AG09319 (cell line): Measurements from ENCODE around the gene ANKRD55.
"Not testable (repeated sequence)": the region's sequence is repeated elsewhere in the genome, so short reads cannot be mapped to it uniquely, and the experiment has no call there.

ENCODE experiments used
- DNase-seq: peaks from one replicate; pipeline ENCODE4 v3.0.0-alpha.2; 2010; ENCODE audit warnings: low read depth; ENCODE audit errors: extremely low read depth
- CTCF ChIP-seq: IDR thresholded peaks from 2 replicates; pipeline ENCODE4 v1.5.1; 2011; ENCODE audit warnings: low read depth, mild to moderate bottlenecking, inconsistent platforms, low read length, moderate library complexity

The ANKRD55 gene

GRCh38 chr5:56232538-56232937, 592 bp downstream of the ANKRD55 start:
- DNase-seq: no peak
- TF ChIP-seq CTCF: no peak

DNA sequence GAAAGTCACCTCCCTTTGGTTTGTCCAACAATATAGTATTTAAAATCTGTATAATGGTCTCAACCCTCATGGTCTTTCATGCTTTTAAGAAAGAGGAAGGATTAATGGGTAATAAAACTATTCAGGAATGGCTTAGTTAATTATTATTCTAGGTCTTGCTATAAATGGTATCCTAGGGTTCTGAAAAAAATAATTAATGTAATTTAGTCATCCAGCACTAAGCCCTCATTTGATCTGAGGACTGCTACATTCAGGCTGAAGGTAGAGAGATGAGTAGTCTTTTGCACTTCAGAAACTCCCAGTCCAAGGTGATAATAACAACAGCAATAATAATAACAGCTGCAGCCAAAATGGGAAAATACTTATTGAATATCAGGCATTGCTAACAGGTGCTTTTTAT, 2.6 kb downstream of the ANKRD55 start:
- TF ChIP-seq CTCF: no peak
- DNase-seq: no peak

- TF ChIP-seq CTCF: no peak
- DNase-seq: no peak
Observed at GRCh38 chr5:56229111-56229510, 4.0 kb downstream of the ANKRD55 start.

DNA sequence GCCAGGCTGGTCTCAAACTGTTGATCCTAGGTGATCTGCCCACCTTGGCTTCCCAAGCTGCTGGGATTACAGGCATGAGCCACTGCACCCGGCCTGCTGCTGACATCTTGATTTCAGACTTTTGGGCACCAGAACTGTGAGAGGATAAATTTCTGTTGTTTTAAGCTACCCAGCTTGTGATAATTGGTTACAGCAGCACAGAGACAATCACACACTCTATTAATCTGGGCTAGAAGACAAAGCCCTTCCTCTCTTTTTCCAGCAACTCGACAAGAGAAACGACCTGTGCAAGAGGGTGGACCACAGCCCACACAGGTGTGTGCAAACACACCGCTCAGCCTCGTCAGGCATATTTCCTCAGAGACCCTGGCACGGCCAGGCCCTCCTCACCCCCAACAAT, 4.5 kb downstream of the ANKRD55 start:
- no peak for DNase-seq
- TF ChIP-seq CTCF: no peak

- TF ChIP-seq CTCF: no peak
- DNase-seq: no peak
Observed at GRCh38 chr5:56227691-56228090, 5.4 kb downstream of the ANKRD55 start.

- not testable (repeated sequence) for DNase-seq
Observed at GRCh38 chr5:56223298-56223697, 9.8 kb downstream of the ANKRD55 start.

GRCh38 chr5:56221601-56222000, 11.5 kb downstream of the ANKRD55 start:
- DNase-seq: not testable (repeated sequence)

DNA sequence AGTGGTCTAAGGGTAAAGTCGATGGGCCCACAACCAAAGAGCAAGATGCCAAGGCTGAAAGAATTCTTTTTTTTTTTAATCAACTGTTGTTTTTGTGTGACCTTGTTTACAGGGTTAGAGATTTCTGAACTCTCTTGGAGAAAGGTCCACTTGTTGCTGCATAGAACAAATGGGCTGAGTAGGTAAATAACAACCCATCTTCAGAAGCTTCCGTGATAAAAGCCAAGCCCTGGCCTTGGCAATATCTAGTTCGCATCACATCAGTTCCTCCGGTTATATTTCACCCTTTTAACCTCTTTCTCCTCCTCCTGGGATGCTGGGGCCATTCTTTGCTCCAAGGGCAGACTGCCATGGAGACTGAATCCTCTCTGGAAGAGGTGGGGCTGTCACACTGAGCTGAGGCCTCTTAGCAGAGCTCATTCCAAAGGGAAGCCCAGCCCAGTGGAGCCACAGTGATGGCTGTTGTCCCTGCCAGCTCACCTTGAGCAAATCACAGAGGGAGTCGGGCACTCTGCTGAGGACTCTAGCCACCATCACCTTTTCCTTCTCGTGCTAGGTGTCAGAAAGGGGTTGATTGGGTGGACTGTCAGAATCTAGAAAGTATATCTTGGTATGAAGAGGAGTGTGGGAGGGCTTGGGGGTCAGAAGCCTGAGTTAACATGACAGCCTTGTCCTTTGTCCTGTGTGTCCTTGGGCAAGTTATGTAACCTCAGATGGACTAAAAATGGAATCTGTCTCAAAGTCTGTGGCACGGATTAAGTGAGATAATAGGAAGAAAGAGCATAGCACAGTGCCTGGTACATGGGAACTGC, 17.9 kb downstream of the ANKRD55 start:
- no peak for TF ChIP-seq CTCF
- DNase-seq: no peak

DNA sequence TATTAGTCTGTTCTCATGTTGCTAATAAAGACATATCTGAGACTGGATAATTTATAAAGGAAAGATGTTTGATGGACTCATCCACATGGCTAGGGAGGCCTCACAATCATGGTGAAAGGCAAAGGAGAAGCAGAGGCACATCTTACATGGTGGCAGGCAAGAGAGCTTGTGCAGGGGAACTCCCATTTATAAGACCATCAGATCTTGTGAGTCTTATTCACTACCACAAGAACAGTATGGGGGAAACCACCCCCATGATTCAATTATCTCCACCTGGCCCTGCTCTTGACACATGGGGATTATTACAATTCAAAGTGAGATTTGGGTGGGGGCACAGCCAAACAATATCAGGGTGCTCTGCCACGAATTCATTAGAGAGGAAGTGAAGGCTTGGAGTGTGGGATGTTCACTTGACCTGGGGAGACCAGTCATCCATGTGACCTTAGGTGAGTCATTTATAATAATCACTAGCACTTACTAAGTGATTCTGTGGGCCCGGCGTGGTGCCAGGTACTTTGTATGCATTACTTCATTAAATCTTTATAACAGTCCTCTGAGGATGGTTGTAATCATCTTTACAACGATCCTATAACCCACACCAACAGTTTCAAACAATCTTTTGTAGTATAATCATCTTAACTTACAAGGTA, 19.1 kb downstream of the ANKRD55 start:
- not testable (repeated sequence) for DNase-seq
